Activated CD4-positive, alpha-beta T cell treated with anti-CD3 and anti-CD28 coated beads, Interleukin-2, Interleukin-6, amounts not matched to agents 100 ng/mL and 50 ng/mL, durations not matched to agents 16 hours and 8 hours (primary cell): ENCODE data around the gene VPS13D.

Experiments
- DNase-seq: peaks from one replicate; pipeline ENCODE4 v3.0.0-alpha.2; 2020

VPS13D gene

DNA sequence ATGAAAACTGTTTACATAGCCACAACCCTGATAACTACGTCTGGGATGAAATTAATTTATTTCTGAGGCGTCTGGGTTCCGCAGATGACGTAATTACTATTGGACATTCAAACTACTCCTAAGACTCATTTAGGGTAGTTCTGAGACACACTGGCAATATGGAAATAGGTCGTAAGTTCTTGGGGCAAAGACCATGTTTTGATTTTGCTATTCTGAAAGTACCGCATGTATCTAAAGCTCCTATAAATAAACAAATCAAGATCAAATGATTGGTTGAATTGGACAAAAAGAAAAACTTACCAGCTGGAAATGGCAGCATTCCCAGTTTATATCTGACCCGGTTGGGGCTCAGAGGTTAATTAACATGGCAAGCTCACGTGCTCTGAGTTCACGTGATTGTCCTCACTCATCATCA is 313.9 kb downstream of the VPS13D start:
- DNase-seq: no peak

- no peak for DNase-seq
Measured at GRCh38 chr1:12544357-12544756, 314.5 kb downstream of the VPS13D start.

- DNase-seq: no peak
Measured at GRCh38 chr1:12544992-12545391, 315.2 kb downstream of the VPS13D start.

GRCh38 chr1:12546771-12547585 is 317.1 kb downstream of the VPS13D start:
- no peak for DNase-seq

DNA sequence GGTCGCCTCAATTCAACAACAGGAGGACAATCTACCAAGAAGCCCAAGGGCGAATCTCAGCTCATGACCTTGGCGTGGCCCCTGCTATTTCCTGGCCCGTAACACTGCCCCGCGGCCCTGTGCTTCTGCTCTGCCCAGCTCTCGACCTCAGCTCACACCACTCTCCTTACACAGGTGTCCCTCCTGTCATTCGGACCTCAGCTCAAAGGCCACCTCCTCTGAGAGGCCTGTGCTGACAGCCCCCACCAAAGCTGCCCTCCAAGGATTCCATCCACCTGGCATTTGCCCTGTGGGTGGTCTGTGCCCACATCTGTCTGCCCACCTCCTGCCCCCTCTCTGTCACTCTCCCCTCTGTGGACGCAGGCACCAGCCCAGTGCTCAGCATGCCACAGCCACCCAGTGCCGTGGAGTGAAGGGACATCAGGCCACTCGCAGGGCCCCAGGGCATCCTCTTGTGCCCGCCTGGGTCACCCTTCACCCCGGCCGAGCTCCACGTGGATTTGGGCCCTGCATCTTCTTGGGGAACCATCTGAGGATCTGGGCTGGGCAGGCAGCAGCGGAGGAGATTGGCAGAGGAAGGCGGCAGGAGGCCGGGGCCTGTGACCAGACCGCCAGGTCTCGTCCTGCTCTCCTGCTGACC is 317.9 kb downstream of the VPS13D start:
- DNase-seq: no peak

- DNase-seq: no peak
Measured at GRCh38 chr1:12548279-12548972, 318.6 kb downstream of the VPS13D start.

DNA sequence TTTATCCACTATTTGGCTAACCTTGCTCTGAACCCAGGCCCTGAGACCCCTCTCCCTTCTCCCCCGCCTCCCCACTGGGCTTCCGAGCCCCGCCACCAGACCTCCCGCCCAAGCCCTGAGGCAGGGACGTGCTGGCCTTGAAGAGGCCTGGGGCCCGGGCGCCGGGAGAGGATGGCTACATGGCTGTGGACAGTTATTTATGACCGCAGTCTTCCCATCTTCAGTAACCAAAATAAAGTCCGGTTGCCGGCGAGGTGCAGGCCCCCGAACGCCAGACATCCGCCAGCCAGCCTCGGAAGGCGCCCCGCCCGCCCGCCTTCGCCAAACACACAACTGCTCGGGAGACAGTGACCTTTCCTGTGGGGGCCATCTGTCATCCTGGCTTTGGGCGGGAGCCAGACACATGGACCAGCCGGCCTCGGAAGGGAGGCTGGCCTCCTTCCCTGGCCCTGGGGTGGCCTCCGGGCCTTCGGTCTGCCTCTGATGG is 319.2 kb downstream of the VPS13D start:
- DNase-seq: no peak

- no peak for DNase-seq
Measured at GRCh38 chr1:12549460-12550349, 319.9 kb downstream of the VPS13D start.

DNA sequence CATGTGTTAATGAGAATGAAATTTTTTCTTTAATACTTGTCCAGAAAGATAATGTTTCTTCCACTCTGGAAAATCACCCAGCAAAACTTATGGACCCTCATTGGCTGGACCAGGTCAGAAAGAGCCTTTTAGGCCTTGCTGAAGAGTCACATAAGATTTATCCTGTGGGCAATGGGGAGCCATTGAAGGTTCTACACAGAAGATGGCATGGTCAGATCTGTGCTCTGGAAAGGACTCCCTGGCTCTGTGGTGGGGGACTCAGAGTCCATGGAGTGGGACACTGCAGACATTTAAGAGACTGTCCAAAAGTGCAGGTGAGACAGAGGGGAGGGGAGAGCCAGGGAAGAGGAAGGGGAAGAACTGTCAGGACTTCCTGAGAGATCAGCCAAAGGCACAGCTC is 321.8 kb downstream of the VPS13D start:
- no peak for DNase-seq

GRCh38 chr1:12552111-12552888 is 322.5 kb downstream of the VPS13D start:
- no peak for DNase-seq

GRCh38 chr1:12552951-12553921 is 323.4 kb downstream of the VPS13D start:
- DNase-seq: no peak

DNA sequence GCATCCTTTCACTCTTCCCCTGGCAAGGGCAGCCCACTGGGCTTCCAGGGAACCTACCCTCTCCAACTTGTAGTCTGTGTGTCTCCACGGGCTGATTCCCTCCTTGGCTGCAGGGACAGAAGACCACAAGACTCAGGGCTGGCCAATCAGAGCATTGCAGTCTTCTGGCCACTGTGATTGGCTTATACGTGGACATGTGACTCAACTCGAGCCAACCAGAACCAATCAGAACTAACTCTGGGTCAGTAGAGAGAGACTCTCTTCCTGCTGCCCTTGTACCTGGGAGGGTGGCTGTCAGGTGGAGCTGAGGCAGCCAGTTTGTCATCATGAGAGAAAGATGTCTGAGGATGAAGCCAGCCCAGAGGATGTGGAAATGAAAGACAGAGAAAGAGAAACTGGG is 324.1 kb downstream of the VPS13D start:
- DNase-seq: no peak

- DNase-seq: no peak
Measured at GRCh38 chr1:12554521-12555305, 324.9 kb downstream of the VPS13D start.

GRCh38 chr1:12555411-12556367 is 325.9 kb downstream of the VPS13D start:
- no peak for DNase-seq

DNA sequence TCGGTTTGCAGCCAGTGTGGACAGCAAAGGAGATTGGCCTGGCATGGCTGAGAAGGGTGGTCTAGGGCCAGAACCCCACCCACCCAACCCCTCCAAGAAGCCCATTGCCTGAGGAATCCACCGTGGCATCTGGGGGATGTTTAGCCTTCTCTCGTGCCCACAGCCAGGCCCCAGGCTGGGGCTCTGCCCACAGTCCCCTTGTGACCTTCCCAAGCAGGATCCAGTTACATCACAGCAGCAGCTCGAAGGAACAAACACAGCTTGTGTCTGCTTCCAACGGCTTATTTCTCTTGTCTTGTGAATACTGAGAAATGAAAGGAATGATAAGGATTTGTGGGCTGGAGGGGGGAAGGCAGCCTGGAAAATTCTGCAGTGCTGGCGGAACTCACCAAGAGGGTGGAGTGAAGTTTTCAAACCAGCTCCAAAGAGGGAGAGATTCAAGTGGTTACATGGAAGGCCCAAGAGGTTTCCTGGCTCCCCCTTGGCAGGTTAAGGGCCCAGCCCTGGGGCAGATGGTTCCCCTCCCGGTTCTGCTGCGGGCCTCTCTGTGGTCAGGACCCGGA is 326.6 kb downstream of the VPS13D start:
- no peak for DNase-seq

GRCh38 chr1:12556957-12557935 is 327.4 kb downstream of the VPS13D start:
- no peak for DNase-seq

- no peak for DNase-seq
Measured at GRCh38 chr1:12561121-12561520, 331.3 kb downstream of the VPS13D start.
